Right renal pelvis (tissue), 4 donors: ENCODE measurements around the gene FHIT. TPM values are rescaled to one million over a fixed set of nuclear protein-coding genes. Genes with fewer than 3 reads are reported as not detected.
A peak's percentile ranks its signal among the peaks of the same experiment; 100 is the strongest.

Experiments used
- DNase-seq, 4 donors: peaks; one replicate each; pipeline ENCODE4 v3.0.0-alpha.2; 2013; ENCODE audit warnings: low read depth in 4 of 4, low spot score in 3 of 4, missing footprints in 1 of 4
- polyA plus RNA-seq, 4 donors: library from polyadenylated mRNA; unstranded; fragments of 120-200 nt; gene quantifications; one replicate each; pipeline ENCODE4 v1.2.1, GENCODE V29; 2013; ENCODE audit not compliant: insufficient read length in 4 of 4

The FHIT gene
- polyA plus RNA-seq, 4 donors = 24.5 to 27.4 (median 26.6) TPM

DNA sequence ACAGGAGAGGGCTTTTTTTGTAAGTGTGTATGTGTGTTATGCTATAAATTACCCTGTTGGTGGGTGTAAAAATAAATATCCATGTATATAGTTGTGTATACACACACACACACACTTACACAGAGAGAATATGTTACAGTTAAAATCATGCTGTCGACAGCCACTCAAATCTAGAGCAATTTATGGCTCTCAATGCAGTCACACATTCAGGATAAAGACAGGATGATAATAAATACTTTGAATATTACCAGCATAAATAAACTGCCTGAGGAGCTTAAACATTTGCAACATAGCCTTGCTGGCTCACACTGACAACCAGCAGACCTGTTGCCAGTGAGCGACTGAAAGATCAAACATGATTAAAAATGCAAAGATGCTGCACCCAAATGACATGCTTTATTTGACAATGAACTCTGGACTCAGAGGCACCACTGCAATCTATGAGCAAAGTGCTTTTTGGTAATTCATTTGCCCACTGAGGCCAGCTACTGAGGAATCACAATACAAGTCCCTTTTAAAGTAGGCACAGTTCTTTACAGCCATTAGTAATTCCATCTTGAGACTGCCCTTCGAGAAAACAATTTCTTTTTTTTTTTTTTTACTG is 458.9 kb downstream of the FHIT start:
- DNase-seq = no peak

DNA sequence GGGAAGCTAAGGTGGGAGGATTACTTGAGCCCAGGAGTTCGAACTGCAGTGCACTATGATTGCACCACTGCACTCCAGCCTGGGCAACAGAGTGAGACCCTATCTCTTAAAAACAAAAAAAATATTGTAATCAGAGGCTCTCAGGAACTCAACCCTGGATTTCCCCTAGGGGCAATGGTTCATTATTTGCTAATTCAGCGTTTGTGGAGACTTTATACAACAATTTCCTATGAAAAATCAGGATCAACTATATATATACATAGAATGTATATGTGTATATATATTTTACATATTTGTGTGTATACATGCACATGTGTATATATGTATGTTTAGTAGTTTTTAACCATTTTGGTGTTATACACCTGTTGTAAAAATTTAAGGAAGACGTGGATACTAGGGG is 463.1 kb downstream of the FHIT start:
- no peak for DNase-seq

DNA sequence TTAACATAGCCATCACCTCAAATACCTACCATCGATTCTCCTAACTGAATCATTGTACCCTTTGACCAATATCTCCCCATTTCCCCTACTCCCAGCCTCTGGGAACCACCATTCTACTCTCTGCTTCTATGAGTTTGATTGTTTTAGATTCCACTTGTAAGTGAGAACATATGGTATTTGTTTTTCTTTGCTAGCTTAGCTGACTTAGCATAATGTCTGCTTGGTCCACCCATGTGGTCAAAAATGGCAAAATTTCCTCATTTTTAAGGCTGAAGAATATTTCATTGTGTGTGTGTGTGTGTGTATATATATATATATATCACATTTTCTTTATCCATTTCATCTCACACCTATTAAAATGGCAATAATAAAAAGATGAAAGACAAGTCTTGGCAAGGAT is 469.3 kb downstream of the FHIT start:
- no peak for DNase-seq

DNA sequence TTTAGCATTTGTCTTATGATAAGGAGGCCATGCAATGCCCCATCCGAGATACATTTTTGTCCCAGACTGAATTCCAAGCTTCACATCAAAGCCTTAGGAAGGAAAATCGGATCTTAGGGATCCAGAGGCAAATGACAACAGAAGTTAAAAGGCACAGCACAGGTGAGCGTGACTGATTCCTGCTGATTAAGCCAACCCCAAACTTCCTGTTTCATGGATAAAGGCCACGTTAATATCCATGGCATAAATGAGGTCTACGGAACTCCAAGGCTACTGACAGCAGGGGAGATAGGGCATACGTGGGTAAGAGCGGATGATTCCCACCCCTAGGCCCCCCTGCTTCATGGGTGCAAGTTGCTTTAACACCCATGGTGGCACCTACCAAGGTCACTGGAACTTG is 471.6 kb downstream of the FHIT start:
- DNase-seq = no peak

DNA sequence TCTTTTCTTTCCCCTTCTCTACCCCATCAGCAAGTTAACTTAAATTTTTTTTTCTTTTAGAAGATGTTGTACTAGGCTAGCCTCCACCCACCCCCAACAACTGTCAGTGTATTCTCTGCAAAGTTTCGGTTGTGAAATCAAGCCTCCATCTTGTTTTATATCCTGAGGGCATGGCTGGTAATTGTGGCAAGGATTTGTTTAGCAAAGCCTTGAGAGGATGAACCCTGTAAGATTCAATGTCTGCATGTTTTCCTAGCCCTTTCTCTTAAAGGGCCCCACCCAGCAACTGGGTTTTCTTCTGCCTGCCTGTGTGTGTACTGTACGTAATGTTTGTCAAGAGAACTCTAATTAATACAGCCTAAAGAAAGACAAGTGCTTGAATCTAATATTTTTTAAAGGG is 475.3 kb downstream of the FHIT start:
- DNase-seq = no peak

DNA sequence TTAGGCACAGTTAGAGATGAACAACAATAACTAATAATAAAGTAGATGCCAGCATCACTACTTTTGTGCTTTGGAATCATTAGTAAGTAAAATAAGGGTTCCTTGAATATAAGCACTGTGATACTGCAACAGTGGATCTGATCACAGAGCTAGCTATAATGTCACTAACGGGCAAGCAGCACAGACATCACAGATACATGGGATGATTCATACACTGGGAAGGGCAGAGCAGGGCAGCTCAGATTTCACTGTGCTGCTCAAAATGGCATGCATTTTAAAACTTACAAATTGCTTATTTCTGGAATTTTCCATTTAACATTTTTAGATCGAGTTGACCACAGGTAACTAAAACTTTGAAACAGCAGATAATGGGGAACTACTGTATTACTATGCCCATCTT is 476.6 kb downstream of the FHIT start:
- DNase-seq = no peak

DNA sequence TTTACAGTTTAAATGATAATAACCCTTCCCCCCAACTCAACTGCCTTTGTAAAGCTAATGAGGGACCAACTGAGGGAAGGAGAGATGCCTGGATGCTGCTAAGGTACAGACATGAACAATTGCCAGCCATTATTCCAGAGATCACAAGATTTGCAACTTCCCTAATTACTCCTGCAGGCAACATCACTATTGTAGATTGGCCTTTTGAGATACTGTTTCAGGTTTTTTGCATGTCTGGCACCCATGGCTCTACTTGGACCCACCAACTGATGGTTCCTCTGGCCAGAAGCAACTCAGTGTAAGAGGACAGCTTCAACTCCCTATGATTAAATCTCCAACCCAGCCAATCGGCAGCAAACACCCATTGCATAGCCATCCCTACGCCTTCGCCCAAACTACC is 478.7 kb downstream of the FHIT start:
- no peak for DNase-seq

DNA sequence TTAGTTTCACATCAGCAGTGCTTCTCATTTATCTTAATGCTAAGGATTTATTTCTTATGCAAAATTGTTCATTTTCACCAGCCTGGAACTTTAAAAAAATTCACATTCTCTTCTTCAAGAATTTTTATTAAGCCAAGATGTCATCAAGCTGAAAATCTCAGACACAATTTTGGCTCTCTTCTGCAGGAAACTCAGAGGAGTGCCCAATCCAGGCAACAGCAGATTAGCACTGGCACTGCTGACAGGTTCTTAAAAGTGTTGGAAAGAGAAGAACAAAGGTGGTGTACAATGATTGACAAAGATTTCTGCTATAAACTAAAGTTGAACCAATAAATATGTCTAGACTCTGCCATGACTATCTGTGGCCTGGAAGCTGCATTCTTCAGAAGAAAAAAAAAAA is 479.5 kb downstream of the FHIT start:
- no peak for DNase-seq

DNA sequence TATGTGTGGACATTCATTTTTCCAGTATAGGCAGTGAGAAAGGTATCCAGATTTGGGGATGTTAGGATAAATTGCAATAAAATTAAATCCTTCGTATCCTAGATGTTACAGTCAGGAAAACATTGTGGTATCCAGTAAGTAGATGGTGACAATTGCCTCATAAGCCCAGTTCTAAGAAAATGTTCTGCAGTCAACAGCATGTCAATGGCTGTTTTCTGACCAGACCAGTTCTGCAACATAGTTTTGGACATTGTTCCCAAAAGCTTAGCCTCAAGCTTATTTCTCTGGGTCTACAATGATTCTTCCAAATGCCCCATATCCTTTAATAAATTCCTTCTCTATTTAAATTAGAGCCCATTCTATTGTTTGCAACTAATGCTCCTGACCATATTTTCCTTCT is 480.7 kb downstream of the FHIT start:
- DNase-seq = peak in 3 of 4 donors; percentile 15 to 24 (median 16)

DNA sequence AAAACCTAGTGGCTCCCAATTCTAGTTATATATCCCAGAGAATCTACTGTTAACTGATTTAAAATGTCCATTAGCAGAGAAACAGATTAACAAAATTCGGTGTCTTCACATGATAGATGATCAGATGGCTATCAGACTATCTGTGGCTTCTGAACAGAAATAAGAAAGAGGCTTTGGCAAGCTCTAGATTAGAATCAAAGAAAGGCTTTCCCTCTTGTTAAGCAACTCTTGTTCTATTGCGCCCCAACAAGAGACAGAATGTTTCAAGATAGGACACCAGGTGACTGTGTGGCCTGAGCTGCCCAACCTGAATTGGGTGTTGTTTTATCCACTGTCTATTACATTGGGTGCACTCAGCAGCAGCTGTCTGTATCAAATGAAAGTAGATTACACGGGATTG is 483.7 kb downstream of the FHIT start:
- no peak for DNase-seq

DNA sequence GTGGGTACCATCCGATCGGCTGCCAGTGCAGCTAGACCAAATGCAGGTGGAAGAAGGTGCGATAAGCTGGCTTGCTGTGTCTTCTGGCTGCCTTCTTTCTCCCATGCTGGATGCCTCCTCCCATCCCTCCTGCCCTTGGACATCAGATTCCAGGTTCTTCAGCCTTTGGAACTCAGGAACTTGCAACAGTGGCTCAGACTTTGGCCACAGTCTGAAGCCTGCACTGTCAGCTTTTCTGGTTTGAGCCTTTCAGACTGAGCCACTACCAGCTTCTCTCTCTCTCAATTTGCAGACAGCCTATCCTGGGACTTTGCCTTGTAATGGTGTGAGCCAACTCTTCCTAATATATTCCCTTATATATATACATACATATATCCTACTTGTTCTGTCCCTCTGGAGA is 485.5 kb downstream of the FHIT start:
- no peak for DNase-seq

DNA sequence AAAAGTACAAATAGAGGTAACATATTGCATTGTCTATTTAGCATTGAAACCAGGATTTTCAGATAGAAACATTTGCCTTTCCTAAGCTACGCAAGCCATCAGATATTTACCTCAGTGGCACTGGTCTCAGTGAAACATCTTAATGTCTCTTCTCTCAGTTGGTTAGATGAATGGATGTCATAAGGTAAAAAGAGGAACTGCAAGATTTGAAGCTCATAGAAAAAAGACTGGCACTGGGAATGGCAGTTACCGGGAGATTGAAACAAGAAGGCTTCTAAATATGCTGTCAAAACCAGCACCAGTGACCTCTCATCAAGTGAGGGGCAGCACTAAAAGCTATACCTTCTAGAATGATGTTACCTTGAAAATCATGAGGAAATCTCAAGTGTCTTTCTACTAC is 486.4 kb downstream of the FHIT start:
- no peak for DNase-seq

DNA sequence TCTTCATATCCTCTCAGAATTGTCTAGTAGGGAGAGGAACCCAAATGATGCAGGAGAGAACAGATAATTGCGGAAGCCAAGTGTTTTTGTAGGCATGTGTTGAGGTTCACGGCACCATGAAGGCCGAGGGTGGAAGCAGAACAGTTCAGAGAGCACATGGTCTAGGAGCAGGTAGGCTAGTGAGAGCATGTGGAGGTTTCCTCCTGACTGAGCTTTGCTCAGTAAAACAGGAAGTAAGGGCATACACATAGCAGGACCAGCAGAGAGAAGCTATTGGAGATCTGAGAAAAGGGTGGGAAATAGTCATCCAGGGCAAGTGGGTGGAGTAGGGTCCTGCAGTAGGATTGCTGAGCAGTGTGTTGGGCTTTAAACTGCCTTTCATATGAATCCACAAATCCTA is 491.1 kb downstream of the FHIT start:
- DNase-seq = no peak

DNA sequence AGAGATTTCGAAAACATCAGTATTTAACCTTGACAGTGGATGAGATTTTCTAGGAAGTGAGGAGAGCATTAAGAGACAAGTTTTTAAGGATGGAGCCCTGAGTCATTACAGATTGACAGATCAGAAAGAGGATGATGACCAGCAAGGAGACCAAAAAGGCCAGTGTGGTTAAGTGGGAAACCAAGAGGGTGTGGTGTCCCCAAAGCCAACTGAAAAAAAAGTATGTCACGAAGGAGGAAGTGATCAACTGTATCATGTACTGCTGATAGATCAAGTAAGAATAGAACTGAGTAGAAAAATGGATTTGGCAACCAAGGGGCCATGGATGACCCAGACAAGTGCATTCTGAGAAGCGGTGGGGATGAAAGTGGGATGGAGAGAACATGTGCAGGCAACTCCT is 491.8 kb downstream of the FHIT start:
- DNase-seq = no peak

DNA sequence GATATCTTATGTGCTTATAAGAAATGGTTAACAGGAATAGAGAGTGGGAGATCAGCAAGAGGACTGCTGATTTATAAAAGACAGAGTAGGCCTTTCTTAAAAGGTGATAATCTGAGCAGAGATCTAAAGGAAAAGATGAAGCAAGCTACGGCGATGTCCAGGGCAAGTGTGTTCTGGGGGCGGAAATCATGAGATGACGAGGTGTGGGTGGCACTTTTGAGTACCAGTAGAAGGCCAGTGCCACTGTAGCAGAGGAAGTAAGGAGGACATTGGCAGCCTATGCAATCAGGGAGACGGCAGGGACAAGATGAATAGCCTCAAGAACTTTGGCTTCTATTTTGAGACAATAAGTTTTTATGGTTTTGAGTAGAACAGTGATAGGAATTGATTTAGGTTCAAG is 492.4 kb downstream of the FHIT start:
- no peak for DNase-seq

DNA sequence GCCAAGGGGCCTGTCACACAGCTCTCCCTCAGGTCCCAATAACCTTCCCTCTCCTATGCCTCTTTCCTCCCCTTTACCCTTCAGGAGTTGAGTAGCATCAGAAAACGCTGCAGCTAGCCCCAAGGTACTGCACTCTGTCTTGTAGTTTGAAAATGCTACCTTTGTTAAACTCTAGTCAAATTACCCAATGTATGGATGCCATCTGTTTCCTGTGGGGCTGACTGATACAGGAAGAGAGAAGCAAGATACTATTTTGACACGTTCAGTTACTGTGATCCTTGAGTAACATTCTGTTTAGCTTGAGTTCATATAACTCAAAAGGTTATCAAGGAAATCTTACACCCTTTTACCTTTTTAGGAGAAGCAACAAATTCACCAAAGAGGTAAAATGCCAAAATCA is 493.1 kb downstream of the FHIT start:
- no peak for DNase-seq

DNA sequence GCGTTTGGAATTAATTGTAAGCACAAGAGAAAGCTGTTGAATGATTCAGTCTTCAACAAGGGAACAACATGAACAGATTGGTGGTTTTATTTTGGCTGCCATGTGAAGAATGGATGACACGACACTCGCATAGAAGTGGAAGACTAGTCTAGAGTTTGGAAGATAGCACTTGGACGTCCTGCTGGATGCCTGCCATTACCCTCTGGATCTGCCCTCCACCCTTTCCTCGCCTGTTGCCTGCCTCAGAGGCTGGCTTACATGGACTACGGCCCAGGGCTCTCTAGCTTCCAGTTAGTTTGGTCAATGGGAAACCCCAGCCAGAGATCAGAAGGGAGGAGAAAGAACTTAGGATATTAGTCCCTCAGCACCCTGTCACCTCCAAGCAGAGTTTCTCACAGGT is 493.5 kb downstream of the FHIT start:
- DNase-seq = no peak

DNA sequence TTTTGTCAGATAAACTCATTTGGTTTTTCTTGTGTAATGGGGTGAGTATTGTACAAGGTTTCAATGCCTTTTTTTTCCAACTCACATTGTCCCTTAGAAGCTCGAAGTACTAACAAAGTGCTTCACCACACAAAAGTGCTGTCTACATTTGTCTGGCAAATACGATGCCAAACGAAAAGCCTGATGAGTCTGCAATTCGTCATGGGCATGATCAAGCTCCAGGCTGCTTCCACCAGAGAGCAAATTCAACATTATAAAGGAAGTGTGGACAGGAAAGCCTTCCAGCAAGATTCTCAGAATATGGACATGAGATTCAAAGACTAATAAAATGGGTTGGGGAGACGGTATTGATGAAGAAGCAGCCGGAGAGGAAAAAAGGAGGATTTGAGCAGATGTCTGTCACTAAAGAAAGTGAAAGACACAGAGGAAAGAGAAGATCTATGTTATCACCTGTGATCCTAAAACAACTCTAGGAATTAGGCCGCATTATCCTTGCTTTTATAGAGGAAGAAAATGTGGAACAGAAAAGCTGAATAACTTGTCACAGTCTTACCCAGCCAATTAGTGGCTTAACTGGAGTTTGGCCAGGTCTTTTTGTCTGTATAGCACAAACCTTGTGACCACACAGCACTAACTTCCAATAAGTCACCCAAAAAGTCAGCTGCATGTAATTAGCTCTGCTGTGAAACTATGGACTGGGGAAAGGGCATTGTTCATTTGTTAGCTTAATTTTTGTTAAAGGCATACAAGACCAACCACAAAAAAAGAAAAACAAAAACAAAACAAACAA is 494.8 kb downstream of the FHIT start:
- no peak for DNase-seq

DNA sequence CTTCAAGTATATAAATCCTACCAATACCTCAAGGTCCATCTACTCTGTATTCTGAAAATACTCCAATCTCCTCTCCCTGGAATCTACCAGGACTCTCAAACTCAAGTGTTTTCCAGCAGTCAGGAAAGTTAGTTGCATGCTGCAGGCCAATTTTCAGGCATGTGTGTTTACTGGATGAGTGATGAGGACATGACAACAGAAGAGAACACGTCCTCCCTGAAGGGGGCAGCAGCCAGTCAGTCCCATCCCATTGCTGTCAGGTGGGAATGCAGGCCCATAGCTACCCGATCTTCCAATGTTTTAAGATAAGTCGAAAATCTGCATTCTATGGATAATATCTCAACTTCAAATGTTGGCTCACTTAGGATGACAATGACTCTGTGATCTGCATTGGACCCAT is 496.2 kb downstream of the FHIT start:
- DNase-seq = no peak

DNA sequence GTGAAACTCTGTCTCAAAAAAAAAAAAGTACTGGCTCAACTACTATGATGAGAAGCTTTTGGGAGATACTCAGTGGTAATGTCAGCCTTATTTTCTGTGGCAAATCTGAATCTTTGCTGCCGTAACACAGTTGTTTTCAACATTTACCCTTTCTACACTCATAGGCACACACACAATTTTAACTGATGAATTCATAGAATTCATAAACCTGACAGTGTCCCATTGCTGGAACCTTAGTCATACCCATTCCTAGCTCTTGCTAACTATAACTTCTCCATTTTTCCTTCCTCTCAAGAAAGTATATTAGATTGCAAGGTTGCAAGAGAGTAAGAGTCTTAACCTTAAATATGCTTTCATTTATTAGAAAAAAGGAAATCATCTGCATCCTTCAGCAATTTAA is 496.6 kb downstream of the FHIT start:
- no peak for DNase-seq

DNA sequence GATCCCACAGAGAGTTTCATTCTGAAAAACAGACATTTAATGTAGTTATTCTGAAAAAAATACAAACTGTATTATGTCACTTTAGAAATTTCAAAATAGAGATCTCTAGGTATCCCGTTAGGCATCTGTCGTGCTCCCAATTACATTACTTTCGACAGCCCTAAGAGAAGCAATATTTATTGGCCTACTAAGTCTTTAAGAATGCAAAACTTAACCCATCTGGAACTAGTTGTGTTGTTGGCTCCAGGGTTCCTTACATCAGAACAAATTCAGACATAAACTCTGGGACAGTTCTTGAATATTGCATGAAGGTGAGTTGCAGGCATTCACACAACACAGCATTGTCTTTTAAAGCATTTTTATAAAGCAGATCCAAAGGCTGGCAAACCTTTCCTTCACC is 498.4 kb downstream of the FHIT start:
- no peak for DNase-seq

DNA sequence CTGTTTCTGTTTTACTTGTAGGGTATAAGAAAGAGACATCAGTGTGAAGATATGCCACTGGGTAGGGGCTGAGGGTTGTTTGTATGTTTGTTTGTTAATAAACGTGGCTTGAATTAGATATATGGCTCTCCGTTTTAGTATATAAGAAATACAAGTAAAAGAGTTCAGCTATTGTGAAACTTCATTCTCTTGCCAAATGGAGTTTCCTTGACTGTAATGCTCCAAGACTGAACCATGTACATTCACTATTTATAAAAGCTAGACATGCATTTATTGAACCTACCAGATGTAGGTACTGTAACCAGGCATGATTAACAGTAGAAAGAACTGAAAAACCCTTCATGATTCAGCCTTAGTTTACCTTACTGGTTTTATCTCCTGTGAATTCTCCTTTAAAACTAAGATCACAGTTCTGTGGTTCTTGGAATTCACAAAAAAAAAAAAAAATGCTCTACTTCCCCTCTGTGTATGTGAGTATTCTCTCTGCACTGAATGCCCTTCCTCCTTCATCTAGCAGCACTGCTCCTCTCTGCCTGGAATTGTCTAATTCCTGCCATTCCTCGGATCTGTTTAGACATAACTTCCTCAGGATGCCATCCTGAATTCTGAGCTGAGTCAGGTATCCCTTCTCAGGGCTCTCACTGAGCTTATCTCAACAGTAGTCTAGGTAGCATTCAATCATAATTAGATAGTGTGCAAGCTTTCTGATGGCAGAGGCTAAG is 504.4 kb downstream of the FHIT start:
- DNase-seq = no peak
